GM13977 (cell line): Measurements from ENCODE around the gene TIPARP.
A peak's percentile ranks its signal among the peaks of the same experiment; 100 is the strongest.
"Not testable (repeated sequence)": the region's sequence is repeated elsewhere in the genome, so short reads cannot be mapped to it uniquely, and the experiment has no call there.

Source experiments
- DNase-seq: peaks from one replicate; pipeline ENCODE4 v3.0.0; 2012; ENCODE audit warnings: low spot score
- CTCF ChIP-seq: IDR thresholded peaks from 2 replicates; pipeline ENCODE4 v1.5.1; 2012; ENCODE audit warnings: mild to moderate bottlenecking, control low read depth; ENCODE audit not compliant: insufficient read depth; ENCODE audit errors: extremely low read depth, missing control alignments
- in situ Hi-C: fragments of 300-500 bp; cut with MboI; formaldehyde crosslinking; loops from one replicate; pipeline ENCODE4 v1.12.0; 2022; ENCODE audit warnings: low sequenced_read_pairs, low pct_unique_long_range_greater_than_20kb, mixed read lengths, inconsistent platforms; ENCODE audit not compliant: unreplicated experiment

The TIPARP gene

GRCh38 chr3:156704370-156705036 lies 30.1 kb downstream of the TIPARP start:
- no peak for TF ChIP-seq CTCF

GRCh38 chr3:156705761-156706616 lies 31.6 kb downstream of the TIPARP start:
- in situ Hi-C loops, result no loop called here
- TF ChIP-seq CTCF, result no peak
- peak; percentile 12 for DNase-seq

More at GRCh38 chr3:156704370-156705036, 30.1 kb downstream of the TIPARP start:
- DNase-seq, result no peak
- in situ Hi-C loops, result no loop called here

GRCh38 chr3:156707588-156707987 lies 33.2 kb downstream of the TIPARP start:
- in situ Hi-C loops, result no loop called here
- no peak for DNase-seq
- TF ChIP-seq CTCF, result no peak

- no peak for TF ChIP-seq CTCF
- no peak for DNase-seq
- in situ Hi-C loops, result no loop called here
Measured at GRCh38 chr3:156710429-156710828, 36.0 kb downstream of the TIPARP start.

GRCh38 chr3:156711113-156711512 lies 36.7 kb downstream of the TIPARP start:
- DNase-seq, result no peak
- in situ Hi-C loops, result no loop called here
- no peak for TF ChIP-seq CTCF

- DNase-seq, in situ Hi-C loops: not testable (repeated sequence)
Measured at GRCh38 chr3:156711944-156712343, 37.6 kb downstream of the TIPARP start.
